Osteocyte (in vitro differentiated cells): Measurements from ENCODE around the gene LTBP2. TPM values are rescaled to one million over a fixed set of nuclear protein-coding genes. Genes with fewer than 3 reads are reported as not detected.
A peak's percentile ranks its signal among the peaks of the same experiment; 100 is the strongest.

Source experiments
- DNase-seq: peaks from one replicate; pipeline ENCODE4 v3.0.0; 2021; ENCODE audit warnings: mixed read lengths; ENCODE audit not compliant: unreplicated experiment; ENCODE audit errors: extremely low spot score
- H3K27ac Mint-ChIP-seq: one replicate; pipeline ENCODE4 v1.8.0; 2021; ENCODE audit warnings: mild to moderate bottlenecking, mixed read lengths; ENCODE audit not compliant: unreplicated experiment
- H3K27me3 Mint-ChIP-seq: one replicate; pipeline ENCODE4 v1.8.0; 2021; ENCODE audit warnings: mixed read lengths; ENCODE audit not compliant: unreplicated experiment
- H3K36me3 Mint-ChIP-seq: one replicate; pipeline ENCODE4 v1.8.0; 2021; ENCODE audit warnings: mixed read lengths; ENCODE audit not compliant: unreplicated experiment
- H3K4me1 Mint-ChIP-seq: one replicate; pipeline ENCODE4 v1.8.0; 2021; ENCODE audit warnings: mixed read lengths; ENCODE audit not compliant: unreplicated experiment
- H3K4me3 Mint-ChIP-seq: one replicate; pipeline ENCODE4 v1.8.0; 2021; ENCODE audit warnings: mild to moderate bottlenecking, moderate library complexity, mixed read lengths; ENCODE audit not compliant: unreplicated experiment
- H3K9me3 Mint-ChIP-seq: one replicate; pipeline ENCODE4 v1.8.0; 2021; ENCODE audit warnings: mixed read lengths; ENCODE audit not compliant: unreplicated experiment
- total RNA-seq: library from RNA; stranded (reverse); gene quantifications from 2 replicates; pipeline ENCODE4 v1.2.1, GENCODE V29; 2021
- TF ChIP-seq, protein P1 (sequence below): fragments of 200-600 bp; sonication (generic); IDR thresholded peaks from 2 replicates; pipeline ENCODE4 v1.5.0; 2021; ENCODE audit warnings: antibody characterized with exemption, mild to moderate bottlenecking, moderate library complexity

LTBP2 gene
- total RNA-seq, 1 donor from 2014 or later = 377 TPM

DNA sequence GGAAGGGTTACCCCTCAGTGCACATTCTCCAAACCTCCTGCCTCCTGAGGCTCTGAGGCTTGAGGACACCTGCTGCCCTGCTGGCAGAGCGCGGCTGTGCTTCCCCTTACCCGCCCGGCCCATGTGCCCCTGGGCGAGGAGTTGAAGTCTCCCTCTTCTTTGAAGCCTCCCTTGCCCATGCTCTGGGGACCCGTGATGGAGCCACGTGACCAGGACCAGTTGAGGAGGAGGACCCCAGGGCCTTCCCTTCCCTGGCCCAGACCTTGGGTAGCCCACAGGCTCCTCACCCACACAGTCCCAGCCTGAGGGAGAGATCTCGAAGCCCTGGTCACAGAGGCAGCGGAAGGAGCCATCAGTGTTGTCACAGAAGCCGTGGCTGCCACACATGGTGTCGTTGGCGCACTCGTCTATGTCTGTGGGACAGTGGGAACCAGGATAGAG lies 105.6 kb downstream of the LTBP2 start:
- peak; percentile 68 for DNase-seq
- TF ChIP-seq, protein P1, sequence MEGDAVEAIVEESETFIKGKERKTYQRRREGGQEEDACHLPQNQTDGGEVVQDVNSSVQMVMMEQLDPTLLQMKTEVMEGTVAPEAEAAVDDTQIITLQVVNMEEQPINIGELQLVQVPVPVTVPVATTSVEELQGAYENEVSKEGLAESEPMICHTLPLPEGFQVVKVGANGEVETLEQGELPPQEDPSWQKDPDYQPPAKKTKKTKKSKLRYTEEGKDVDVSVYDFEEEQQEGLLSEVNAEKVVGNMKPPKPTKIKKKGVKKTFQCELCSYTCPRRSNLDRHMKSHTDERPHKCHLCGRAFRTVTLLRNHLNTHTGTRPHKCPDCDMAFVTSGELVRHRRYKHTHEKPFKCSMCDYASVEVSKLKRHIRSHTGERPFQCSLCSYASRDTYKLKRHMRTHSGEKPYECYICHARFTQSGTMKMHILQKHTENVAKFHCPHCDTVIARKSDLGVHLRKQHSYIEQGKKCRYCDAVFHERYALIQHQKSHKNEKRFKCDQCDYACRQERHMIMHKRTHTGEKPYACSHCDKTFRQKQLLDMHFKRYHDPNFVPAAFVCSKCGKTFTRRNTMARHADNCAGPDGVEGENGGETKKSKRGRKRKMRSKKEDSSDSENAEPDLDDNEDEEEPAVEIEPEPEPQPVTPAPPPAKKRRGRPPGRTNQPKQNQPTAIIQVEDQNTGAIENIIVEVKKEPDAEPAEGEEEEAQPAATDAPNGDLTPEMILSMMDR = no peak
- Mint-ChIP-seq H3K36me3 (peaks cover 47% of the 10 kb centered on the region), H3K27ac (no peak overlapping the region), H3K4me3 (no peak overlapping the region), H3K27me3 (no peaks in the 10 kb centered on the region), H3K4me1 (peaks cover 27% of the 10 kb centered on the region), H3K9me3 (no peaks in the 10 kb centered on the region)

DNA sequence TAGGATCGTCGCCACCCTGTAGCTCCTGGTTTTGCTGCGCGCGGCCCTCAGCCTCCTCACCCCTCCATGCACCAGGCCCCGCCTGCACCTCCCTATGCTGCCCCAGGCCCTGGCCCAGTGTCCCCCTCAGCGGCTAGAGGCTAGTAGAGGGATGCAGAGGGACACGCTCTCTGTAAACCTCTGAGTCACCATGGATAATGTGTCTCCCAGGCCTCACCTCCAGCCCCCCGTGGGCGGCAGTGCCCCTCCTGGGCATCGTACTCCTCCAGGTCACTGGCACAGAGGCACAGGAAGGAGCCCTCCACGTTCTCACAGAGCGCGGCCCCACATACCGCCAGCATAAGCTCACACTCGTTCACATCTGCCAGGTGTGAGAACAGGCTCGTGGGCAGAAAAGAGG lies 106.2 kb downstream of the LTBP2 start:
- Mint-ChIP-seq H3K9me3 (no peaks in the 10 kb centered on the region), H3K27ac (no peak overlapping the region), H3K4me1 (peaks cover 24% of the 10 kb centered on the region), H3K4me3 (no peak overlapping the region), H3K27me3 (no peaks in the 10 kb centered on the region), H3K36me3 (peaks cover 46% of the 10 kb centered on the region)
- DNase-seq = peak; percentile 60
- TF ChIP-seq, protein P1 = no peak

DNA sequence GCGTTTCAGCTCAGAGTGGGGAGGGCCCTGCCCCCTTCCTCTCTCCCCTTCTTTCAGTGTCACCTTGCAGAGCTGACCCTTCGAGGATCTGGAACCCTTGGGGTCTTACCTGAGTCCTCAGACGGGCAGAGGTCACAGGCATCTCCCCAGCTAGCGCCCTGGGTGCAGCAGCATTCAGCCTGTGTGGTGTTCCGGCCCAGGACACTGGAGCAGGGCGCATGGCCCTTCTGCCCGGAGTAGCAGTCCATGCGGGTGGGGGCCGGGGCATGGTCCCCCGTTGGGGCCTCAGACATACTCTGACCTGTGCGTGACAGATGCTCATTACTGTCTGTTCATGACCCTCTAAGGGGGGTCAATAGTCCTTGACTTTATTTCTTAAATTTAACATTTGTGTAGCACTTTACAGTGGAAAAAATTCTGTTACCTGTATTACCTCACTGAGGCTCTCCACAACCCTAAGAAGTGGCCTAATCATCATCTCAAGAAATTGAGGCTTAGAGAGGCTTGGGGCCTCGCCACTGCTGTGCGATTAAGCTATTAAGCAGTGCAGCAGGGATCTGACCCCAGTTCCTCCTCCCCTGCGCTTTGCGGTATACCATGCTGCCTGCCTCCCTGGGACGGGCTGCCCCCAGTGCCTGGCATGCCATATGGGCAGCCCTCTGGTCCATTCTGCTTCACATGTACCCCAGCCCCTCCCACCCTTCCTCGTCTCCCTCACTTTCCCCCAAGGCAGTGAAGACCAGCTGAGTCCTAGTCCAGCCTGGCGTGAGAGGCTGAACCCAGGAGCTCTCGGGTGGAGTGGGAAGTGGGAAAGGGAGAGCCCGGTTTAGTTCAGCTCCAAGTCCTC lies 106.9 kb downstream of the LTBP2 start:
- Mint-ChIP-seq H3K4me3 (no peak overlapping the region), H3K9me3 (no peaks in the 10 kb centered on the region), H3K36me3 (peaks cover 46% of the 10 kb centered on the region), H3K4me1 (peaks cover 20% of the 10 kb centered on the region), H3K27ac (no peak overlapping the region), H3K27me3 (no peaks in the 10 kb centered on the region)
- peak; percentile 82 for DNase-seq
- TF ChIP-seq, protein P1 = no peak

DNA sequence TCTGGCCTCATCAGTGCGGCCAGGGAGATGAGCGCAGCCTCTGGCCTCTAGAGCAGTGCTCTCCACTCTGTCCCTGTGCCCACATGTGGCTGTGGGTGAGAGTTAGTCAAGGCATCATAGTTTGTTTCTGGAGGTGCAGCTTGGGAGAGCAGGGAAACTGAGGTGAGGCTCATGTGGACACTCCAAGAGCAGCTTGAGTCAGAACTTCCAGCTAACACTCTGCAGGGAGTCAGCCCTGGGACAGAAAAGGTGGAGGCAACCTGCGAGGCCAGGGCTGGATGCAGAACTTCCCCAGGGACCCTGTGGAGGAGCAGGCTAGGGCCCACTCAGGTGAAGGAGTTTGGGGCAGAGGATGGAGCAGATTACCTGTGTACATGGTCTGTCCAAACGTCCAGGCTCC lies 107.6 kb downstream of the LTBP2 start:
- H3K27me3 Mint-ChIP-seq = no peaks in the 10 kb centered on the region
- no peak overlapping the region for H3K27ac Mint-ChIP-seq

DNA sequence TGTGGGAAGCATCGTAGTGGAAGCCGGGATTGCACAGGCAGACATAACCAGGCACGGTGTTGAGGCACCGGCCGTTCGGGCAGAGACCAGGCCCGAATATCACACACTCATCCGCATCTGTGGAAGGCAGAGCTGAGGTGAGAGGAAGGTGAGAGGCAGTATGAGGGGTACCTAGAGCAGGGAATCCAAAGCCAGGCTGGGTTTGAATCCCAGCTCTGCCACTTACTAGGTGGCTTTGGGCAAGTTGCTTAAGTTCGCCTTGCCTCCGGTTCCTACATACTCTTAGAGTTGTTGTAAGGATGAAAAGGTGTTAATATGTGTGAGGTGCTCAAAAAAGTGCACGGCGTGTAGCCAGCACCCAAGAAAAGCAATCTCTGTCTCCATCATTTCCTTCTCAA lies 108.1 kb downstream of the LTBP2 start:
- peak overlapping the region; percentile 10 for H3K27ac Mint-ChIP-seq
- H3K9me3 Mint-ChIP-seq = no peaks in the 10 kb centered on the region
- TF ChIP-seq, protein P1 = no peak
- H3K4me3 Mint-ChIP-seq = no peak overlapping the region
- H3K4me1 Mint-ChIP-seq = peaks cover 28% of the 10 kb centered on the region
- peaks cover 47% of the 10 kb centered on the region for H3K36me3 Mint-ChIP-seq
- no peaks in the 10 kb centered on the region for H3K27me3 Mint-ChIP-seq
- DNase-seq = no peak

More for the DNA sequence above, 107.6 kb downstream of the LTBP2 start:
- no peak overlapping the region for H3K4me3 Mint-ChIP-seq
- H3K9me3 Mint-ChIP-seq = no peaks in the 10 kb centered on the region
- H3K36me3 Mint-ChIP-seq = peaks cover 44% of the 10 kb centered on the region
- peaks cover 23% of the 10 kb centered on the region for H3K4me1 Mint-ChIP-seq
- TF ChIP-seq, protein P1 = no peak
- no peak for DNase-seq
